ENCODE data around the gene TRIM40. TPM values are rescaled to one million over a fixed set of nuclear protein-coding genes. Genes with fewer than 3 reads are reported as not detected.

Gene TRIM40
- total and polyA plus RNA-seq, 2 of the 13 experiments (the other 11 are each of a cell fraction or from before 2014, with no cell fraction given) = 0.58 TPM; not detected in 1

DNA sequence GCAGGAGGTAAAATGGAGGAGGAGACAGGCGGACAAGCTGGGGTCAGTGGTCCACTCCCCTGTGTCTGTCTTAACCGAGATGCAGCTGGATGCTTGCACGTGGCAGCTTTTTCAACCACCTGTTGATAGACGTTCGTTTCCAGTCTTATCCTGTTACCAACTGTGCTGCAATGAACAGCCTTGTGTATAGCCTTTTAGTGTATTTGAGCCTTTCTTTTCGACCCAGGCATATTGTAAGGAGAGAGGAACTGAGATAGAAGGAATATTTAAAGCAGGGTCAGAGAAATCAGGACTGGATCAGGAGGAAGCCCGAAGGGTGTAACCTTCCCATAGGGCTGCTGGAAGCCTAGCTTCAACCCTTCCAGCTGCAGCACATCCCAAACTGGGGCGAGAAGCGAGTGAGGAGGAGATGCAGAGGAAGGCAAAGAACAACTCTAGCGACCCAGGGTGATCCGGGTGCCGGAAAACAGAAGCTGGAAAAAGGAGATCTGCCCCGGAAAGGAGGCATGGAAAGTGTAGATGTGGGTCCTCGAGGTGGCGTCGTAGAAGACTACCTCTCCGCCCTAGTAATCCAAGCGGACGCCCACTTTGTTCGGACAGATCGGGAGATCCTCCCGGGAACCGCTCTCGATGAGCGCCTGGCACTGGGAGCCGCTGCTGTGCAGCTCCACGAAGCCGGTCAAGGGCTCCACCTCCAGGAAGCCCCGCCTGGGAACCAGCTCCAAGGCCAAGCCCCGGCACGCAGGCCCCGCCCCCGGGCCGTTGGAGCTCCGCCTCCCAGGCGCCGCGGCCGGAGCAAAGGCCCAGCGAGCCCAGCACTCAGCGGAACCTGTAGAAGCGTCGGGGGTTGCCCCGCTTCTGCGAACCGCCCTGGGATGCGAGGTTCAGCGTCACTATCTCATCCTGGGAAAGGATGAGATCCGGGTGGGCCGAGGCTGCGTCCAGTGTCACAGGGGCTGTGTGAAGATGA, 34.2 kb upstream of the TRIM40 start (continued):
- TF ChIP-seq ZNF678 (CRISPR knock-in tag; IDR thresholded peaks at IDR 0.05) (0 out of 2 replicates have a peak, but pooled peaks have one; percentile 68), SP1 (IDR thresholded peaks at IDR 0.05) (no peak), SP1 (CRISPR knock-in tag; IDR thresholded peaks at IDR 0.05) (peak; percentile 63), ZHX1 (CRISPR knock-in tag; IDR thresholded peaks at IDR 0.05; ENCODE audit: low read depth) (no peak), YEATS2 (CRISPR knock-in tag; IDR thresholded peaks at IDR 0.05; ENCODE audit: borderline replicate concordance) (no peak; the same call in 1 of the 2 replicates), ZNF335 (CRISPR knock-in tag; IDR thresholded peaks at IDR 0.05) (peak; percentile 57), CREM (IDR thresholded peaks at IDR 0.05) (no peak; the same call in 1 of the 2 replicates), CREM (CRISPR knock-in tag; IDR thresholded peaks at IDR 0.05) (no peak), ETV6 (CRISPR knock-in tag; conservative IDR thresholded peaks at IDR 0.05) (no peak; the same call in 1 of the 2 replicates), SALL2 (CRISPR knock-in tag; IDR thresholded peaks at IDR 0.05) (no peak), GATAD1 (CRISPR knock-in tag; IDR thresholded peaks at IDR 0.05) (0 out of 2 replicates have a peak, but pooled peaks have one; percentile 54), ZNF839 (CRISPR knock-in tag; IDR thresholded peaks at IDR 0.05; ENCODE audit: borderline replicate concordance) (0 out of 2 replicates have a peak, but pooled peaks have one; percentile 22), REXO4 (CRISPR knock-in tag; IDR thresholded peaks at IDR 0.05; ENCODE audit: borderline replicate concordance) (no peak), MIER2 (CRISPR knock-in tag; IDR thresholded peaks at IDR 0.05) (no peak; the same call in 1 of the 2 replicates), GATA4 (IDR thresholded peaks at IDR 0.05; ENCODE audit: borderline replicate concordance, low read depth) (peak; percentile 80; the same call in 1 of the 2 replicates), TARDBP (CRISPR knock-in tag; IDR thresholded peaks at IDR 0.05) (peak; percentile 52; the same call in 1 of the 2 replicates), KLF6 (CRISPR knock-in tag; IDR thresholded peaks at IDR 0.05) (peak; percentile 55; the same call in 1 of the 2 replicates), HNF1A (IDR thresholded peaks at IDR 0.05; ENCODE audit: low read depth) (no peak), HNF1A (CRISPR knock-in tag; IDR thresholded peaks at IDR 0.05; ENCODE audit: borderline replicate concordance) (peak; percentile 32; the same call in 1 of the 2 replicates), ZNF747 (CRISPR knock-in tag; IDR thresholded peaks at IDR 0.05; ENCODE audit: borderline replicate concordance) (no peak; the same call in 1 of the 2 replicates), GLI4 (CRISPR knock-in tag; IDR thresholded peaks at IDR 0.05; ENCODE audit: borderline replicate concordance) (0 out of 2 replicates have a peak, but pooled peaks have one; percentile 20), ZNF430 (CRISPR knock-in tag; IDR thresholded peaks at IDR 0.05) (0 out of 2 replicates have a peak, but pooled peaks have one; percentile 89), ZNF367 (CRISPR knock-in tag; IDR thresholded peaks at IDR 0.05; ENCODE audit: borderline replicate concordance) (no peak), ZNF776 (CRISPR knock-in tag; IDR thresholded peaks at IDR 0.05) (no peak)

Data from HepG2 (cell line).